ENCODE results near the gene SLC12A2.

The SLC12A2 gene

DNA sequence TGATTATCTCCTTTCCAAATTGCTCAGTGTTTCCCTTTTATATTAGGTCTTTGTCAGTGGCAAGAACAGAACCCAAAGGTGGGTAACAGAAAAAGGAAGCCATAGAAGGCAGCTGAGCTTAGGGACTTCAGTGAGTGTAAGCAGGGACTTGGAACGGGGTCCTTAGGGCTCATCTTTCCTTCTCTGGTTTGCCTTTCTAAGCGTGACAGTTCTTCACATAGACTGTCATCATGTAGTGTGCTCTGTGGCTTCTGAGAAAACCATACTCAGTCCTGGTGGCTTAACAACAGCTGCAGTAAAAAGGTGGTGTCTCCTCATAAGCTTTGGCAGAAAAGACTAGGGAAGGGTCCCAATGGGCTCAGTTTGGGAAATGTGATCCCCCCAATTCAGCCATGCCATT lies 108.8 kb downstream of the SLC12A2 start:
- DNase-seq, result no peak

DNA sequence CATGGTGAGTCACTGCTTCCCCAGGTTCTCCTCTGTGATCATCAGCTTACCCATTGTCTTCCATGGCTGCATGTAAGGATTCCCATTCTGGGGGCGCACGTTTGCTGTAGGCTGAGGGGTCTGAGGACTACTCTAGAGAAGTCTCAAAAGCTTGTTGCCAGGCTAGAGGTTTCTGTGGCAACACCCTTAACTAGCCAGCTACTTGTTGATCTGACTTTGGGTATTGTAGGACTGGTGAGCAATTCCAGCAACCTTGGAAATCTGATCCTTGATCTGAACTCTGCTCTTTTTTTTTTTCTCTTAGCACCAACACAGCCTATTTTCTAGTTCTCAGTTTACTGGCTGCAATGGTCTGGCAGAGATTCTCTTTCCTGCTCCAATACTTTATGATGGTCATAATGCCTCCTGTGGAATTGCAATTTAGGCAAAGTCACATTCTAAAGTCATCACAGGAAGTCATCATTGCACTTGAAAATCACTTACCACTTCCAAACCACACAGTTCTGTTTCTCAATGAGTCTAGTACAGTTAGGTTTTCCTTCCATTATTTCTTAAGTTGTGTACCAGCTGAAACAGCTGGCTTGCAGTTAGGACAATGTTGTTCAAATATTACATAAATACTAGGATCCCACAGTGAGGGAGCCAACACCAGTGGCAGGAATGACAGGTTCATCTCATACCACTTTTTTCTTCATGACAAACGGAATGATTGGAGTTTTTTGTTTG lies 110.3 kb downstream of the SLC12A2 start:
- DNase-seq, result no peak

DNA sequence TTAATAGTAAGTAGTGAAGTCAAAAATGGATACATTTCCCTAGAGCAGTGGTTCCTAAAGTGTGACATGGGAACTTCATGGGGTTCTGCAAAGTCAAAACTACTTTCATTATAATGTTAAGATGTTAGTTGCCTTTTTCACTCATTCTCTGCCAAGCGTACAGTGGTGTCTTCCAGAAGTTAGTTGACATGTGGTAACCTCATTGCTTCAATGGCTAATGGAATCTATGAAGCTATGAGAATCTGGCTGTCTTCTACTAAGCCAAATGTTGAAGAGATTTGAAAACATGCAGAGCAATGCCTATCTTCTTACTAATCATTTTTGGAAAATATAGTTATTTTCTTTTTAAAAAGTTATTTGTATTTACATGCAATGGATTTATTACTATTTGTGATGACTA lies 111.8 kb downstream of the SLC12A2 start:
- no peak for DNase-seq

DNA sequence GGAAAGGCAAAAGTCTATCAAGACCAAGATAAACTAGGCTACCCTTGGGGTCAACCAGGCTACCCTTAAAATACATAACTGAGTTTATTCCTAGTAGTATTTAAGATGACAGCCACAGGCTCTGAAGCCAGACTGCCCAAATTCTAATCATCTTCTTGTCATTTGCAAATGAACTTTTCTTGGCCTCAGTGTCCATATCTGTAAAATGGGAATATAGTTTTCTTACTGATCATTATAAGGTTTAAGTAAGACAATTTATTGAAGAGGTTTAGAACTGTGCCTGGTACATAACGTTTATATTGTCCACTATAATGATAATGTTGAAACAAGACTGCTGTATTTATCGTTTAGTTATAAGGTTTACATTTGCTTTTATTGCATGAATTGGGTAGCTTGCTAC lies 112.5 kb downstream of the SLC12A2 start:
- no peak for DNase-seq

DNA sequence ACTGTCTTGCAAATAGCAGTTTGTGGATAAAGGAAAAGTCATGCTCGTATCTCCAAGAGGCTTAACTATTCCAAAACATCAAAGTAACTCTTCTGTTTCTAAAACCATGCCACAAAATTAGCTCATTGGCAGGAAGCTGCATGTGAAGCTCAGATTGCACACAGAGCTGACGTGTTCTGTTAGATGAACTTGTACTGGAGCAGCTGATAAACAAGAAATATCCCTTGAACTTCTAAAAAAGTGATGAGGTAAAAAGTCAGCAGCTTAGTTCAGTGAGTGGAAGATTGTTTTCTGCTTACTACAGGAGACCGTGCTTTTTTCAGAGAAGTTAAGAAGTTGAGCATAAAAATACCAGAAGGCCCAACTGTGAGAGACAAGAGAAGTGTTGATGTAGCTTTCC lies 113.2 kb downstream of the SLC12A2 start:
- no peak for DNase-seq

DNA sequence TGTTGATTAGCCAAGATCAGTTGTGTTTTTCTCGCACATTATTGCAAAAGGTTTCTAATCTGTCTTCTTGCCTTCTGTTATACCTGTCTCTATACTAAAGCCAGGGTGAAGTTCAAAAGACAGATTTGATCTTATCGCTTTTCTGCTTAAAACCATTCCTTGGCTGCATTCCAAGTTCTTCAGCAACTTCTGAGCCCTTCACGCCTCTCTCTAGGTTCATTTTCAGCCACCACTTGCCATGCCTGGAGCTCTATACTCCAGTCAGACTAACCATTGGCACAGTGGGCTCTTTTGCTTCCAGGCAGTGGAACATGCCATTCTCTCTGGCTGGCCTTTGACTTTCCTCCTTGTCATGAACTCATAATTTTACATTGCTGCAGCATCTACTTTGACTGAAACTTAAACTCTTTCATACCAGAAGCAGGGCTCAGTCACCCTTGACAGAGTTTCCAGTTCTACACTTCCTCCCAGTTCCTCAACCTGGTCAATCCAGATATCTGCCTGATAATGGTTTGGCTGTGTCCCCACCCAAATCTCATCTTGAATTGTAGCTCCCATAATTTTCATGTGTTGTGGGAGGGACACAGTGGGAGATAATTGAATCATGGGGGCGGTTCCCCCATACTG lies 114.4 kb downstream of the SLC12A2 start:
- DNase-seq, result no peak

DNA sequence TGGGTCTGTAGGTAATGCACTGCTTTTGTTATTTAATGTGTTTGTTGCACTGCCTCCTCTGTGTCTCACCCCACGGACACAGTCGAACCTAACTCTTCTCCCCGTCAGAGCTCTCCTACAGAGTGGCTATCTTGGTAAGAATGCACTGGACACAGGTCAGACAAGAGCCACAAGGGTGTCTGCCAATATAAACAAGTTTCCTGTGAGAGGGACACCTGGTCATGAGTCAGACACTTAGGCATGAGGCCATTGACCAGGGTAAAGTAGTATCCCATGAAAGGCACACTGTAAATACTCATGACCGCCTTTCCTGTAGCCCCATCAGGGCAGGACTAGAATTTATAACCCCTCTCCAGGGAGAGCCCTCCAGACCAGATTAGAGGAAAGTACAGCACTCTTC lies 115.5 kb downstream of the SLC12A2 start:
- peak; percentile 43 for DNase-seq

DNA sequence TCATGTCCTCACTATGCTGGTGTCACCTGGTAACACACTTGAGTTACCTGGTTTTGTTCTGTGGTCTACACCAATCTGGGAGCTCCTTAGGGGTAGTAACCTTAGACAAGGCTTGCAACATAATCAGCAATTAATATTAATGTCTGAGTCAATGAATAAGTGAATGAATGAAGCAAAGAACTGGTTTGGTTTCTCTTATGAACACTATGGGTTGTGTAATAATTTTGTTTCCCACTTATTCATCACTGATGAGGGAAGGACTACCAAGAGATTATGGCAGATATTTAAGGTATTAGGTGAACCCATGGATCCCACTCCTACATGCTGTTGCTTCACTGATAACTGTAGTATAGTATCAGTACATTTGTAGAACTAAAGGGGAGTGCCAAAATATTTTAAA lies 116.0 kb downstream of the SLC12A2 start:
- no peak for DNase-seq

DNA sequence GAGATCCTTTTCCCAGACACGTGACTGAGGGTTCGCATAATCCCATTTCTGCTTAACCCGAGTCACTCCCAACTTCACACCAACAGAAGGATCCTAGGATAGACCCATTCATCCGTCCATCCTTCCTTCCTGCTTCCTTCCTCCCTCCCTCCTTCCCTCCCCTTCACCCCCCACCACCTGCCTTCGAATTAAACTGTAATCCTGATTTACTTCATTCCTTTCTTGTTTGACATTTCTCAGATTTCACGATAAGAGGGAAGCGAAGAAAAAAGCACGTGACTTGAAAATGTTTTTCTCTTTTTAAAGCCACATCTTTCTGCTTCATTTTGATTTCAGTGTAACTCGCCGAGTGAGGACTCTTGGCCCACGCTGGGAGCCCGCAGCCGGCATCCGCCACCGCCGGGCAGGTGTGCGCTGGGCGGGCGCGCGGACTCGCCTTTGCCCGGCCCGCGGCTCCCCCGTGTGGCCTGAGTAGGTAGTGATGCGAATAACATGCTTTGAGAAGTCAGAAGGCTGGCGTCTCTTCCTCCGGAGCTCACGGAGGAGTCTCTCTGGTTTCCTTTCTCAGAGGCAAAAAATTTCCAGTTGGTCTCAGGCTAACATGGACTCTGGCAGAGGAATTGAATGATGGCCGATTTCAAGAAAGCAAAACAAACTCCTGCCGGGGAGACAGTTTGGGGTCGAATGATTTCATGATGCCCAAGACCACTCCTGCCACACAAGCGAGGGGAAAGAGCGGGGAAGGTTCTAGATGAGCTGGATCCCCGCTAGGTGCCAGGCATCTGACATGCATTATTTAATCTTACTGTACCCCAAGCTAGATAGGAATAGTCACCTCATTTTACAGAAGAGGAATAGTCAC lies 117.7 kb downstream of the SLC12A2 start:
- DNase-seq, result peak; percentile 42

DNA sequence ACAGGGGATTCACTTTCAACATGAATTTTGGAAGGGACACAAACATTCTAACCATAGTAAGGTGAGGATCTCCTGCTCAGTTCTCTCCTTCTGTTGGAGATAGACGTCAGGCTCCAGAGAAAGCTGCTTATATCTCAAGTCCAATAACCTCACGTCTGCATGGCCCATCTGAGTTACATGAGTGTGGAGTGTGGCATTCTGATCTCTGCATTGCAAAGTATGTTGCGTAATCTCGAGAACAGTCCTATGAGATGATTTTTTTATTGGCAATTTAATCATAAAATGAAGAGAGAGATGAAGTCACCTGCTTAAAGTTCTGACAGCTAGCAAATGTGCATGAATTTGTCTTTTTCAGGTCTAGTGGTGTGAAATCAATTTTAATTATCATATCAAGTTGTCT lies 118.8 kb downstream of the SLC12A2 start:
- no peak for DNase-seq

DNA sequence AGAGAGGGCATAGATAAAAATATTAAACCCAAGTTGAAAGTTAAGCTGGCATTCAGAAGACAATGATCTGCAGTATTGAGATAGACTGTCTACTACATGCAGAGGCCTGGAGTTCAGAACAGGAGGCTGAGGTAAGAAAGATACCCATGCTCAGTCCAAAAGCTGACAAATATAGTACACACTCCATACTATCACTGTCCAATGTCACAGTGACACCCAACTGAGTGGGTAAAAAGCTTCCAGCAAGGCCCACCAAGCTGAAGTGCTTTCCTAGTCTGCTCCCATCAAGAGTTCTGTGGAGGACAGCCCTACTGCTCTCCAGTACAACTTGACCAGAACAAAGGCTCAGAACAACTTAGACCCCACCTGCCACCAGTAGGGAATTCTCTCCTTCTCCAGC lies 124.9 kb downstream of the SLC12A2 start:
- no peak for DNase-seq

DNA sequence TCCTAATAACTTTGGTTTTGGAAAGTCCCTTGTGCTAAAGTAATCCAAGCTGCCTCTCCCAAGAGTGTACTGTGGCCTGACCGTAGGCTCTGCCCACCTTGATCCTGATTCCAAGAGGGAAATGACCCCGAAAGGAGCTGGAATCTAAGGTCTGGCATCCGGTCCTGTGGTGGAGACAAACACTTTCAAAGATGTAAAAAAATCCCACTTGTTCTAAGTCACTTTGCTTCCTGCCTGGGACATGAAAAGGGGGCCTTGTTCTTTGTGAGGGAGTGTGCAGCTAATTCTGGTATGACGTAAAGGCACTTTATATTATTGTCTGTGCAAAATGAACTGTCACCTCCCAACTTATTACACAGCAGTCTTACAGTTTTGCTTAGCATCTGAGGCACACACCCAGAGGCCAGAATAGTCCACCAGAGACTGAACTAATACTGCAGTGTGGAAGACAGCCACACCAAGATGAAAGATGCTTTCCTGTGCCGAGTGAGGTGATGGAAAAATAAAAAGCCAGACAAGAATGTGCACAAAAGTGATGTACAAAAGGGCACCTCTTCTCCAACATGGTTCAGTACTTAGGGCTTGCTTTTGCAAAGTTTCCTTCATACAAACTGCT lies 128.7 kb downstream of the SLC12A2 start:
- DNase-seq, result no peak

DNA sequence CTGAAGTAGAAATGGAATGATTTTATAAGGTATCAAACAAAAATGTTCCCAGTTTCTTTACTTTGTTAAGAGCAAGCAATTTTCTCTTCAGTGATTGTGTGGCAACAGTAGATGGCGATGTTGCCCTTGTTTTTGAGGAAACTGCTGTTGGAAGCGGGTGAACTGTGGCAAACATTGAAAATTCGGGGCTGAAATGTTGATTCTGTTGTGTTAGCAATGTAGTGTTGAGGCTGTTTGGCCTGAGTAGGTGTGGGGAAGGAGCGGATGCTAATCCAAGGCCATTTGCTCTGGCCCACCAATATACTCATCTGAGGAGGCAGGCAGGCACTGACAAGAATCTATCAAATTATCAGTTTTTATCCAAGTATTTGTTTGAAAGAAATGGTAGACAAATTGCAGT lies 129.8 kb downstream of the SLC12A2 start:
- peak; percentile 3 for DNase-seq

DNA sequence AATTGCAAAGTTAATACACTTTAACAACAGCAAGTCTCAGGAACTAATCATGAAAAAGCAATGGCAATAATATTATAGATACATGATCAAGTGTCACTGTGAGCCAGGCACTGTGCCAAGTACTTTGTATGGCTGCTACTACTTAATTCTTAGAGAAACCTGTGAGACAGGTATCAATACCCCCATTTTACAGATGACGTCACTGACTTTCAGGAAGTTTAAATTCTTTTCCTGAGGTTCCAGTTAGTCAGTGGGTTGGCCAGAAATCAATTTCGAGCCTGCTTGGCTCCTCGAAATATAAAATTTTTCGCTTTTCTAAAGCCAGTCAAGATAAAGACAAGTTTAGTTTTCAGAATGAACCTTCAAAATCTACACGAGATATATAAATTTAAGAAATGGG lies 130.3 kb downstream of the SLC12A2 start:
- no peak for DNase-seq

DNA sequence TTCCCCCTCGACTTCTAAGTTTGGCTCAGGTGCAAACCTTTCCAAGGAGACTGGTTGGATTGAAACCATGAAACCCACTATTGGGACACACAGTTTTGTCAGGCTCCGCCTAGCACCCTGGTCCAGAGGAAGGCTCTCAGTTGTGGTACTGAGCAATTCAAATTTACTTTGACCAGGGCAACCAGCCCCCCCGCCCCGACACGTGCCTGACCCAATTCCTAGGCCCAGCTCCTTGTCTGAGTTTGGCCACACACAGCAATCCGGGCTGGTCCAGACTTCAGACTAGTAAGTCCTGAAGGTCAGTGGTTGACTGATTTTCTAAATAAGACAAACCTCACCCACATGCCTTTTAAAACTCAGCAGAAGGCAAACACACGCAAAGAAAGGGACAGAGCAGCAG lies 132.7 kb downstream of the SLC12A2 start:
- DNase-seq, result no peak

DNA sequence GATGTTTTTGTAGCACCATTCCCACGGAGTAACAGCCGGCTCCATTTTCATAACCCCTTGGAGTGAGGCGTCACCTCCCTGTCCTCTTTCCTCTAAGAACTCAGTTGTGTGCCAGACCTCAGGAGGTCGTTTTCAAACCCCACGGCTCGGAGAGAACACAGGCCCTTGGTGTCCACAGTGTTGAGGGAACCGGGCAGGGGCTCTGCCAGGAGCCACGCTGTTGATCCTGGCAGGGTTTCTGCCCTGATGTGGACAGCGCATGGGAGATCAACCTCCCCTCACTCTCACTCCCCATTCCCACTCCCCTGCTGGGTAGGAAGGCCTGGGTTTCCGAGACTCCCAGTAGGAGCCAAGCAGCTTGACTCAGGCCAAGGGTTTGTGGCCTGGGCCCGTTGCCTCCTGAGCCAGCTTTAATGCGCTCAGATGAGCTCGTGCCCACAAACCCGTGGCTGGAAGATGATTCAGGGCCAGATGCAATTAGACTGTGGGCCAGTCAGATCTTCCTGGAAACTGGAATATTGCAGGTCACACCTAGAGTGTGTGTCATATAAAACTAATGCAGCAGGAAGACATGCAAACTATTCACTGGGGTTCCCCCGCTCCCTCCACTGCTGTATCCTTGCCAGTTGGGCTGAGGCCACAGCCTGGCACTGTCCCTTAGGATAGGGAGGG lies 133.4 kb downstream of the SLC12A2 start:
- no peak for DNase-seq

DNA sequence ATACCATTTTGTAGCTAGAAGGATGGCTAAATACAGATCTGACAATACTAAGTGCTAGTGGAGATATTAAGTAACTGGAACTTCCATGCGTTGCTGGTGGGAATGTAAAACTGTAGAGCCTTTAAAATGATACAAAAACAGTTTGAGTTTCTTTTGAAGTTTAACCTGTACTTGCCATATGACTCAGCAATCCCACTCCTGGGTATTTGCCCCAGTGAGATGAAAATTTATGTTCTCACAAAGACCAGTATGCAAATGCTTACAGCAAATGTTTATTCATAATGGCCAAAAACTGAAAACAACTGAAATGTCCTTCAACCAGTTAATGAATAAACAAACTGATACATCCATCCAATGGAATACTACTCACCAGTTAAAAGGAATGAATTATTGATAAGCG lies 137.3 kb downstream of the SLC12A2 start:
- DNase-seq, result no peak

DNA sequence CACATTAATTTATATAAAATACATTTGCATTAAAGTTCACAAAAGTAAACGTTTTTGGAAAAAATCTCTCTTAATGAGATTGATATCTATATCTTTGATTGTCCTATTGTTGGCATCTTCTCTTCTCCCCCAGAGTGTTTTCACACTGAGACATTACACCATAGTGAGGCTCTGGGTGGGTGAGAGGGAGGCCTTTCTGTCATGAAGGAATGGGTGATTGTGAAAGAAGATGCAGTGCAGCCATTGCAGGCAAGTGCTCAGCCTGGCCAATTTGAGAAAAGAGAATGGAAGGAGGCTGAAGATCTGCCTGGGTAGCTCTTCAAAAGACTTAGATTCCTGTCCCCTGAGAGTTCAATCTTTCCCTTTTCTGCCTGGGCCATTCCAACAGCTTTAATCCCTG lies 140.8 kb downstream of the SLC12A2 start:
- no peak for DNase-seq

DNA sequence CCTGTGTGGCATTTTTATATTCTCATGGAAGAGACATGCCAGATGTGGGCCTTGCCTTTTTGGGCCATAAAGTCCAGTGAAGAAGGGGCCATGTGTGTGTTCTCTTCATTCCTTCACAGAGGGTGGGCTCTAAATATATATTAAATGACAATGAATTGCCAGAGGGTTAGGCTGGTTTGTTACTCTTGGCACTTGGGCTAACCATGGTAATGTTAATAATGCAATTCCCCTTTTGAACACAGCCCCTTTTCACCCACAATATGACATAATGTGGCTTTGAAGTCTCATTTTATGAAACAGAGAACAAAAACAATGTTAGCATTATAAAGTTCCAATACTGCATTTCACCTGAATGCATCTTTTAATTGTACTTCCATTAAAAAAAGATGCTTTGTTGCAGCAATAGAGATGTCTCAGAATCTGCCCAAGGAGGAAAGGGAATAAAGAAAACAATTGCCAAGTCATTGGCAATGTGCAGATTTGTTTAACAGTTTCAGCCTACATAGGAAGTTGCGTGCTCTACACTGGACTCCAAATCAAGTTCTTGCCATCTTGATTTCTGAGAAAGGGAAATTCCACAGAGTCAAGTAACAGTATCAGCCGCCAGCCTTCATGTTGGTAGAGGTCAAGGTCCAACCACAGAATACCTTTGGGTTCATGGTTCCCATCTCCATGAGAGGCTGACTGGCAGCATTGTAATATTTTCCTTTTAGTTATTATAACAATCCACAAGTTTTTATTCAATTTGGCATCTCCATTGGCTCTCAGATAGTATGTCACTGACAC lies 141.9 kb downstream of the SLC12A2 start:
- no peak for DNase-seq

DNA sequence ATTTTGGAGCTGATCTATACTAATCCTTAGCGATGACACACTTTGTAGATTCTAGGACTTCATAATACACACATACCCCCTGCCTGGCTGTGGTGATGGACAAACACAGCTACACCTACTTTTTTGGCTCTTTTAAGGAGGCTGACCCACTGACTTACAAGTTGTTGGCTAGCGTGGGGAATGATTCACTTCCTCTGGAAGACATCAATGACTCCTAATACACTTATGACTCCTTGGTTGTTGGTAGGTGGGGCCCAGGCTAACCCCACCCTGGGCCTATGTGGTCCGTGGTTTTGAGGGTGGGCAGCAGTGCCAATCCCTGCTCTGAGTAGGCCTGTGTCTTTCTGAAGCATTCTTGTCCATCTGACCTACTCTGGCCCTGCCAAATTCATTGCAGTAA lies 144.4 kb downstream of the SLC12A2 start:
- DNase-seq, result no peak

DNA sequence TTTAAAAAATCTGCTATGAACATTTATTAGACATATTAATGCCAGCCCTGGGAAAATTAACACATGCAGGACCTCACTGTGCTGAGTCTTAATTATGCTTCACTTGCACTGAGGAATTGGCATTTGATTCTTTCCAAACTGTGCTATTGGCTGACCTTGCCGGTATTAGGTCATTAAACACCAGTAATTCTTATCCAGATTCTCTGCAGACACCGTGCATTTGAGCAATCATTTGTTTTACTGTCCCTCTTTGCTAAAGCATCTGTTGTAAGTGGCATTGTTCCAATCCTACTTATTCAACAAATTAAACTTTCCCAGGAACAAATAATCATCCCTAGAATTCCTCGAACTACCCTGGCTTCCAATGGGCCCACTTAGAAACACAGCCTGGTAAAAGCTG lies 145.0 kb downstream of the SLC12A2 start:
- DNase-seq, result no peak

All from SHP77 treated with DMSO at 0.1 percent for 48 hours (cell line).